ENCODE results near the gene OGFOD3.
"Not testable (repeated sequence)": the region's sequence is repeated elsewhere in the genome, so short reads cannot be mapped to it uniquely, and the experiment has no call there.

OGFOD3 gene

GRCh38 chr17:82414548-82415281, 3.7 kb downstream of the OGFOD3 start:
- peak; percentile 68 for TF ChIP-seq CTCF (IDR thresholded peaks at IDR 0.05; ENCODE audit: low read depth, low read length, missing control alignments)
- peak; percentile 33 for DNase-seq (ENCODE audit: low read depth)
- H3K4me3 ChIP-seq (ENCODE audit: low read depth, low read length) = no peak overlapping the region
- in situ Hi-C loops (cut with HindIII; ENCODE audit: low sequenced_read_pairs) = loop anchor here (5.0 to 10.0 kb wide), 2 partner anchors 52 to 70 kb away; no protein-coding TSS in a partner anchor

DNA sequence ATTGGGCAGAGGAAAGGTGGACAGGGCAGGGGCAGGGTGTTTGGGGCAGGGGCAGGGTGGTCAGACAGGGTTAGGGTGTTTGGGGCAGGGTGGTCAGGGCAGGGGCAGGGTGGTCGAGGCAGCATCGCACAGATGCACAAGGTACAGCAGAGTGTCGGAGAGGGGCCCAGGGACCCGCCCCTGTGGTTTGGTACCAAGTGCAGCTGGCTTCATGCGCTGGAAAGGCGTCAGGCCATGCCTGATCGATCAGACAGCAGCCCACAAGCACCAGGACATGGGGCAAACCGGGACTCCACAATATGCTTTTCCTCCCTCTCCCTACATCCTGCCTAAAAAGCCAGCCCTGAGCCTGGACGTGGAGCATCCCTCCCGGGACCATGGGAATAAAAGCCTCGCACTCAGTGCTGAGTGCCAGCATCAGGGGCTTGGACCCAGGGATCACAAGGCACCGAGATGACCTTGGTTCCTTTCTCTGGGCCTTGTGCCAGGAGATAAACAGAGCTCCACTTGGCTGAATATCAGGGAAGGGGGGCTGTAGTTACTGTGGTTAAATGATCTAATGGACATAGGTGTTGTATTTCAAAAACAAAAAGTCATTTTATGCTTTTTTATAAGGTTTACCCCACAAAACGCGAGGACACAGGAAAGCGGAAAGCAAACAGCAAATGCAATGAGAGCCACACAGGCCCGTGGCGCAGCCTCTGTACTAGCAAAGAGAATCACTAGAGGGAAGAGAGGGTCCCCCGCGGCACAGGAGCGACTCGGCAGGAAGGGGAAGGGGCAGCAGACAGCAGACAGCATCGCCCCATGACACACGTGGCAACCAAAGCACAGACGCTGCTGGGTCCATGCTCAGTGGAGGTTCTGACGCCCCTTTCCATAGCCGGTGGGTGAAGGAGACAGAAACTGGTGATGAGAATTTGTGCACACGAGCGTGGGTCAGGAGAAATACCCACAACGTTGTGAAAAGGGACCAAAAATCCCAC, 5.6 kb downstream of the OGFOD3 start:
- in situ Hi-C loops (cut with HindIII; ENCODE audit: low sequenced_read_pairs) = loop anchor here (10.0 kb wide), 1 partner anchor 68 kb away; no protein-coding TSS in a partner anchor
- no peak for TF ChIP-seq CTCF (IDR thresholded peaks at IDR 0.05; ENCODE audit: low read depth, low read length, missing control alignments)
- no peak for DNase-seq (ENCODE audit: low read depth)
- H3K4me3 ChIP-seq (ENCODE audit: low read depth, low read length) = no peak overlapping the region

DNA sequence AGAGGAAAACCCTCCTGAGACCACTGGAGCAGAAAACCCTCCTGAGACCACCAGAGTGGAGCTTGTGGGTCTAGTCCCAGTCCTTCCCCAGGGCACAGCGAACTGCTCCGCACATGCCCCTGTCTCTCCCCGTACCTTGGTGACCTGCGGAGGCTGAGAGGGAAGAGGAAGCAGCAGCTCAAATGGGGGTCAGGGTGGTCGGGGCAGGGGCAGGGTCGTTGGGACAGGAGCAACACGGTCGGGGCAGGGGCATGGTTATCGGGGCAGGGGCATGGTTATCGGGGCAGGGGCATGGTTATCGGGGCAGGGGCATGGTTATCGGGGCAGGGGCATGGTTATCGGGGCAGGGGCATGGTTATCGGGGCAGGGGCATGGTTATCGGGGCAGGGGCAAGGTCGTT, 6.3 kb downstream of the OGFOD3 start:
- DNase-seq (ENCODE audit: low read depth); H3K4me3 ChIP-seq (ENCODE audit: low read depth, low read length): not testable (repeated sequence)
- in situ Hi-C loops (cut with HindIII; ENCODE audit: low sequenced_read_pairs) = loop anchor here (10.0 kb wide), 1 partner anchor 67 kb away; no protein-coding TSS in a partner anchor

DNA sequence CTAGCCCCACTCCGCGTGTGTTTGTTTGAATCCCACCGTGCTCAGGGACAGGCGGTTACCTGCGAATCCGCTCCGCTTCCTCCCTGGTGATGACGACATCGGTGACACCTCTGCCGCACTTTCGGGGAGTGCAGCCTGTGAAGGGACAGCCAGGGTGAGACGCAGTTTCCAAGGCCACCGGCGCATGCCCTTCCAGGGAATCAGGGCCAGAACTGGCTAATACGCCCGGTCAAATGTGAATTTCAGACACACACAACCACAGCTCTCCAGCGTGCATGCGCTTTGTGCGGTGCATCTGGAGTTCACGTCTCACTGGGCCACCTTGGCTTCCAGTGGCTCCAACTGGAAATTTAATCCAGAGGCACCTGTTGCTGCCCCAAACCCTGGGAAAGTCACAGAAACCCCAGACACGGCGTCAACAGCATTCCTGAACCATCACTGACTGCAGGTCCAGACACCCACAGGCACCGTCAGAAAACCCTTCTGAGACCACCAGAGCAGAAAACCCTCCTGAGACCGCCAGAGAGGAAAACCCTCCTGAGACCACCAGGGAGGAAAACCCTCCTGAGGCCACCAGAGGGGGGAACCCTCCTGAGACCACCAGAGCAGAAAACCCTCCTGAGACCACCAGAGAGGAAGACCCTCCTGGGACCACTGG, 6.9 kb downstream of the OGFOD3 start:
- H3K4me3 ChIP-seq (ENCODE audit: low read depth, low read length) = no peak overlapping the region
- in situ Hi-C loops (cut with HindIII; ENCODE audit: low sequenced_read_pairs) = loop anchor here (10.0 kb wide), 1 partner anchor 67 kb away; no protein-coding TSS in a partner anchor
- DNase-seq (ENCODE audit: low read depth) = no peak
- TF ChIP-seq CTCF (IDR thresholded peaks at IDR 0.05; ENCODE audit: low read depth, low read length, missing control alignments) = no peak

DNA sequence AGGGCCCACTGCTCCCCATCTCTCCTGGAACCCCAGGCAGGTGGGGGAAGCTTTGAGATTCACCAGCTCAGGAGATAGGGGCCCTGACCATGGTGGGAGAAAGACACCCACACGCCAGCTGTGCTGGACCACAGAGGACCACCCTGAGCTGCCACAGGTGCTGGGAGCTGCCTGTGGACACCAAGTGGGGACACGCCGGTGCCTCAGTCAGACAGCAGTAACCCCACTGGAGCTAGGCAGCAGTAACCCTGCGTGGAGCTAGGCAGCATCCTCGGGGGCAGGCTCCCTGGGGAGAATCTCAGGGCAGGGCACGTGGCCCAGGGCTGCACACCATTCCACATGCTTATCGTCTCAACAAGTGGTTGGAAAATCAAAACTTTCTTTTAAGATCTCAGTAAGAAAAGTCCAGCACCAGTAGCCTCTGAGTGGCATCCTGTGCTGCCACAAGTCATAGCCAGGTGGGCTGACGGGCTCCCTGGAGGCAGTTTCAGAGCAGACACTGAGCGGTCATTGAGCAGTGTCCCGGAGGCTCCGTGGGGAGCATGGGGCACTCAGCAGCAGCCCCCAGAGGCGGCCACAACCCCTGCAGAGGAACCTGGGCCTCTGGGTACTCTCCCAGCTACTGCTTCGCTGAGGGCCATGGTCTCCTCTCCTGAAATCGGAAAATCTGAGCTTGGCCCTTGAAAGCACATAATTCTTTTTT, 8.2 kb downstream of the OGFOD3 start:
- H3K4me3 ChIP-seq (ENCODE audit: low read depth, low read length) = no peak overlapping the region
- DNase-seq (ENCODE audit: low read depth) = no peak
- no peak for TF ChIP-seq CTCF (IDR thresholded peaks at IDR 0.05; ENCODE audit: low read depth, low read length, missing control alignments)
- in situ Hi-C loops (cut with HindIII; ENCODE audit: low sequenced_read_pairs) = loop anchor here (10.0 kb wide), 1 partner anchor 65 kb away; no protein-coding TSS in a partner anchor

- in situ Hi-C loops (cut with HindIII; ENCODE audit: low sequenced_read_pairs) = no loop called here
- DNase-seq (ENCODE audit: low read depth) = no peak
- H3K4me3 ChIP-seq (ENCODE audit: low read depth, low read length) = no peak overlapping the region
- no peak for TF ChIP-seq CTCF (IDR thresholded peaks at IDR 0.05; ENCODE audit: low read depth, low read length, missing control alignments)
Observed at GRCh38 chr17:82408938-82409318, 9.5 kb downstream of the OGFOD3 start.
